GM18951 (cell line): ENCODE measurements around the gene RSRC1.

Experiments
- POLR2A ChIP-seq: IDR thresholded peaks from 4 replicates; pipeline ENCODE4 v1.6.1; 2011; ENCODE audit warnings: mild to moderate bottlenecking; ENCODE audit not compliant: insufficient read length, insufficient read depth; ENCODE audit errors: extremely low read depth
- in situ Hi-C: fragments of 300-500 bp; cut with MboI; formaldehyde crosslinking; loops from one replicate; pipeline ENCODE4 v1.12.0; 2022; ENCODE audit warnings: low sequenced_read_pairs, mixed read lengths, inconsistent platforms; ENCODE audit not compliant: unreplicated experiment

The RSRC1 gene

GRCh38 chr3:158355623-158356588, 246.0 kb downstream of the RSRC1 start:
- TF ChIP-seq POLR2A = no peak

GRCh38 chr3:158359339-158359738, 249.4 kb downstream of the RSRC1 start:
- no peak for TF ChIP-seq POLR2A
- in situ Hi-C loops = no loop called here

More at GRCh38 chr3:158355623-158356588, 246.0 kb downstream of the RSRC1 start:
- in situ Hi-C loops = no loop called here

- in situ Hi-C loops = no loop called here
- no peak for TF ChIP-seq POLR2A
Observed at GRCh38 chr3:158360756-158361448, 251.0 kb downstream of the RSRC1 start.

- TF ChIP-seq POLR2A = no peak
- in situ Hi-C loops = no loop called here
Observed at GRCh38 chr3:158368271-158368670, 258.4 kb downstream of the RSRC1 start.

- TF ChIP-seq POLR2A = no peak
- in situ Hi-C loops = no loop called here
Observed at GRCh38 chr3:158369279-158369678, 259.4 kb downstream of the RSRC1 start.

GRCh38 chr3:158379517-158379916, 269.6 kb downstream of the RSRC1 start:
- in situ Hi-C loops = no loop called here
- TF ChIP-seq POLR2A = no peak

GRCh38 chr3:158381262-158381868, 271.5 kb downstream of the RSRC1 start:
- no peak for TF ChIP-seq POLR2A
- in situ Hi-C loops = no loop called here

GRCh38 chr3:158382479-158382878, 272.6 kb downstream of the RSRC1 start:
- in situ Hi-C loops = no loop called here
- TF ChIP-seq POLR2A = no peak

- no peak for TF ChIP-seq POLR2A
- in situ Hi-C loops = no loop called here
Observed at GRCh38 chr3:158384019-158384418, 274.1 kb downstream of the RSRC1 start.

GRCh38 chr3:158395421-158395820, 285.5 kb downstream of the RSRC1 start:
- no peak for TF ChIP-seq POLR2A
- in situ Hi-C loops = no loop called here

GRCh38 chr3:158402590-158402989, 292.7 kb downstream of the RSRC1 start:
- TF ChIP-seq POLR2A = no peak
- in situ Hi-C loops = no loop called here

GRCh38 chr3:158403013-158403412, 293.1 kb downstream of the RSRC1 start:
- TF ChIP-seq POLR2A = no peak
- in situ Hi-C loops = no loop called here

- TF ChIP-seq POLR2A = no peak
- in situ Hi-C loops = no loop called here
Observed at GRCh38 chr3:158404131-158404718, 294.3 kb downstream of the RSRC1 start.
